Gastrocnemius medialis (tissue), 4 donors: ENCODE data around the gene MTHFS. TPM values are rescaled to one million over a fixed set of nuclear protein-coding genes. Genes with fewer than 3 reads are reported as not detected.

ENCODE experiments used
- ATAC-seq, 2 donors: fragments of 150-250 bp; one replicate each; pipeline ENCODE4 v1.9.1; 2016
- DNase-seq, 2 donors: peaks; one replicate each; pipeline ENCODE4 v3.0.0-alpha.2; 2019
- H3K27ac ChIP-seq, 4 donors: fragments of 200-600 bp; sonication (generic); 1 replicate in 1 of 4; 2 replicates in 3 of 4; pipeline ENCODE4 v1.5.1; 2016 to 2018; ENCODE audit warnings: mild to moderate bottlenecking in 2 of 4, moderate library complexity in 1 of 4
- H3K27me3 ChIP-seq, 3 donors: fragments of 200-600 bp; sonication (generic) in 2 of 3; 1 replicate in 1 of 3; 2 replicates in 2 of 3; pipeline versions ENCODE4 v1.5.1 to v1.6.0; 2016 to 2019; ENCODE audit warnings: mild to moderate bottlenecking in 1 of 3, moderate library complexity in 1 of 3
- H3K36me3 ChIP-seq, 2 donors: fragments of 200-600 bp; sonication (generic) in 1 of 2; one replicate each; pipeline ENCODE4 v1.5.1; 2017 to 2018
- H3K4me1 ChIP-seq, 2 donors: fragments of 200-600 bp; sonication (generic) in 1 of 2; one replicate each; pipeline ENCODE4 v1.5.1; 2016 to 2017; ENCODE audit warnings: mild to moderate bottlenecking in 2 of 2
- H3K4me3 ChIP-seq, 4 donors: fragments of 200-600 bp; sonication (generic) in 3 of 4; 1 replicate in 1 of 4; 2 replicates in 3 of 4; pipeline ENCODE4 v1.5.1; 2016 to 2019; ENCODE audit warnings: mild to moderate bottlenecking in 2 of 4
- H3K9me3 ChIP-seq, 3 donors: fragments of 200-600 bp; sonication (generic) in 2 of 3; 1 replicate in 1 of 3; 2 replicates in 2 of 3; pipeline ENCODE4 v1.5.1; 2016 to 2019
- POLR2A ChIP-seq, 2 donors: fragments of 450-650 bp; IDR thresholded peaks; one replicate each; pipeline ENCODE4 v1.6.1; 2017; ENCODE audit warnings: antibody characterized with exemption in 2 of 2, mild to moderate bottlenecking in 2 of 2, moderate library complexity in 2 of 2
- in situ Hi-C, 4 donors: fragments of 200-750 bp; cut with MboI; loops; one replicate each; pipeline versions ENCODE4 v1.15.0 to v1.8.0; 2017; ENCODE audit warnings: low sequenced_read_pairs in 4 of 4
- intact Hi-C: fragments of 100-400 bp; cut with DNase I; formaldehyde crosslinking; loops from one replicate; pipeline ENCODE4 v1.15.1; 2023; ENCODE audit warnings: low total_unique reads
- total RNA-seq, 4 donors: library from RNA; depleted of rRNA; stranded (reverse); fragments of >200 nt; gene quantifications; one replicate each; pipeline versions ENCODE4 v1.1.0 to v1.2.3, GENCODE V29; 2016
- TF ChIP-seq, protein P1 (sequence below), 5 experiments: fragments of 450-650 bp in 3 of 5; fragments of 200-600 bp in 2 of 5; sonication (generic) in 2 of 5; IDR thresholded peaks in 4 of 5; conservative IDR thresholded peaks in 1 of 5; 1 replicate in 4 of 5; 2 replicates in 1 of 5; pipeline ENCODE4 v1.5.1; 2016 to 2019; ENCODE audit warnings: antibody characterized with exemption in 5 of 5, mild to moderate bottlenecking in 3 of 5, moderate library complexity in 3 of 5

Gene MTHFS
- total RNA-seq, 4 donors from 2014 or later = 7.0 to 16.7 (median 14.6) TPM

DNA sequence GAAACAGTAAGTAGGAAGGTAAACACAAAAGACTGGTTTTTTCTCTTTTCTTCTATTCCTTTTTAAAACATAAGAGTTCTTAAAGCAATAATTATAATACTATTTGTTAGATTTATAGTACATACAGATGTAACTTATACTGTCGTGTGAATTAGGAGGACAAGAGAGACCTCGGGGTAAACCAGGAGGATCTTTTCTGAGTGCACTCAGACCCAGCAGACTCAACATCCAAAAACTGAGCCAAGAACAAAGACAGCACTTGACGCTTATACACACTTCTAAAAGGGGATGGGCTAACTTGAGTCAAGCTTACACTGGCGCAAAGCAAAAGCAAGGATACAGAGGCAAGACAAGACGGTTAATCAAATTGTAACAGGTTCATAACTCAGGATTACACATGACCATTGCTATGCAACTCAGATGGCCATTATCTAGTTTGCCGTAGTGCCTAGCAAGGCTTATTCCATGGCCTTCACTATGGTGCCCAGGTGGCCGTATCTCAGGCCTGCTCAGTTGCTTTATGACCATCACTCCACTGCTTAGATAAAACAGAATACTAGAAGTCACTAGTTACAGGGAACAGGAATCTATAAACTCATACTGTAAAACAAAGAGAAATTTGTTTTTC, 18.6 kb downstream of the MTHFS start:
- Histone ChIP-seq H3K27ac (no peak overlapping the region), H3K9me3 (no peaks in the 10 kb centered on the region), H3K36me3 (peaks cover 3 to 11% of the 10 kb centered on the region in 2 donors), H3K4me3 (no peak overlapping the region), H3K4me1 (no peaks in the 10 kb centered on the region), H3K27me3 (no peaks in the 10 kb centered on the region)
- ATAC-seq (no peak), DNase-seq (no peak)
- intact Hi-C loops (no loop called here), in situ Hi-C loops (no loop called here)
- TF ChIP-seq, protein P1, sequence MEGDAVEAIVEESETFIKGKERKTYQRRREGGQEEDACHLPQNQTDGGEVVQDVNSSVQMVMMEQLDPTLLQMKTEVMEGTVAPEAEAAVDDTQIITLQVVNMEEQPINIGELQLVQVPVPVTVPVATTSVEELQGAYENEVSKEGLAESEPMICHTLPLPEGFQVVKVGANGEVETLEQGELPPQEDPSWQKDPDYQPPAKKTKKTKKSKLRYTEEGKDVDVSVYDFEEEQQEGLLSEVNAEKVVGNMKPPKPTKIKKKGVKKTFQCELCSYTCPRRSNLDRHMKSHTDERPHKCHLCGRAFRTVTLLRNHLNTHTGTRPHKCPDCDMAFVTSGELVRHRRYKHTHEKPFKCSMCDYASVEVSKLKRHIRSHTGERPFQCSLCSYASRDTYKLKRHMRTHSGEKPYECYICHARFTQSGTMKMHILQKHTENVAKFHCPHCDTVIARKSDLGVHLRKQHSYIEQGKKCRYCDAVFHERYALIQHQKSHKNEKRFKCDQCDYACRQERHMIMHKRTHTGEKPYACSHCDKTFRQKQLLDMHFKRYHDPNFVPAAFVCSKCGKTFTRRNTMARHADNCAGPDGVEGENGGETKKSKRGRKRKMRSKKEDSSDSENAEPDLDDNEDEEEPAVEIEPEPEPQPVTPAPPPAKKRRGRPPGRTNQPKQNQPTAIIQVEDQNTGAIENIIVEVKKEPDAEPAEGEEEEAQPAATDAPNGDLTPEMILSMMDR (IDR thresholded peaks at IDR 0.05 in 4 of 5, conservative IDR thresholded peaks at IDR 0.05 in 1 of 5) = no peak
- no peak for TF ChIP-seq POLR2A (IDR thresholded peaks at IDR 0.05)

DNA sequence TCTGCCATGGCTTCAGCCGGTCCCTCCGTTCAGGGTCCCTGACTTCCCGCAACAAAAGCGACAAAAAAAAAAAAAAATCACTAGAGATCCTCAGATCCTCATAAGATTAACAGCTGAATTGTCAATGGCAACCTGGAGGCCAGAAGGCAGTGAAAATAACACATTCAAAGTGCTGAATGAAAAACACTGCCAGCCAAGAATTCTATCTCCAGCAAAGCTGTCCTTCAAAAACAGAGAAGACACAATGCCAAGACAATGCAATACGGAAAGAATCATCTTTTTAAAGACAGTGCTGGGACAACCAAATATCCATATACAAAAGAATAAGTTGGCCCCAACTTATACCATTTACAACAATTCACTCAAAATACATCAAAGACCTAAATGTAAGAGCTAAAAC, 21.6 kb downstream of the MTHFS start:
- Histone ChIP-seq H3K4me1 (no peaks in the 10 kb centered on the region), H3K36me3 (peaks cover 0 to 3% of the 10 kb centered on the region in 2 donors), H3K27ac (no peak overlapping the region), H3K27me3 (no peaks in the 10 kb centered on the region), H3K4me3 (no peak overlapping the region), H3K9me3 (no peaks in the 10 kb centered on the region)
- in situ Hi-C loops (no loop called here), intact Hi-C loops (no loop called here)
- no peak for ATAC-seq
- TF ChIP-seq, protein P1 (IDR thresholded peaks at IDR 0.05 in 4 of 5, conservative IDR thresholded peaks at IDR 0.05 in 1 of 5) = no peak
- no peak for TF ChIP-seq POLR2A (IDR thresholded peaks at IDR 0.05)
- no peak for DNase-seq

DNA sequence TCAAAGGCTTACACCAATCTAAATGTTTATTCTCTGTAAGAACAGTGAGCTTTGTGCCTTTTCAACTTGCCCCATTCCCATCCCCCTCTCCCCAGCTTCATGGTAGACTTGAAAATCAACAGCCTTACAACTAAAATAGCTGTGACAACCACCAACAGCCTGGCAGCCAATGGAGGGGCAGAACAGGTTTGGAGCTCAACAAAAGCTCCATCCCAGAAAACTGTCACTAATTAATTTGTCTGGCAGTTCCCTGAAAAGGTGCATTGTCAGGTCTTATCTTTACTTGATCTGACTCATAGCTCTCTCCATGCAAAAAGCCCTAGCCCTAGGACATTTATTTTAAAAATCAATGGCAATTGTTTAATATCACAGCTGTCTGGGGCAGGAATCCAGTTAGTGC, 22.6 kb downstream of the MTHFS start:
- H3K9me3 ChIP-seq = no peaks in the 10 kb centered on the region
- no peak for TF ChIP-seq POLR2A (IDR thresholded peaks at IDR 0.05)
- TF ChIP-seq, protein P1 (IDR thresholded peaks at IDR 0.05 in 4 of 5, conservative IDR thresholded peaks at IDR 0.05 in 1 of 5) = no peak
- peaks cover 0 to 3% of the 10 kb centered on the region in 2 donors for H3K36me3 ChIP-seq

DNA sequence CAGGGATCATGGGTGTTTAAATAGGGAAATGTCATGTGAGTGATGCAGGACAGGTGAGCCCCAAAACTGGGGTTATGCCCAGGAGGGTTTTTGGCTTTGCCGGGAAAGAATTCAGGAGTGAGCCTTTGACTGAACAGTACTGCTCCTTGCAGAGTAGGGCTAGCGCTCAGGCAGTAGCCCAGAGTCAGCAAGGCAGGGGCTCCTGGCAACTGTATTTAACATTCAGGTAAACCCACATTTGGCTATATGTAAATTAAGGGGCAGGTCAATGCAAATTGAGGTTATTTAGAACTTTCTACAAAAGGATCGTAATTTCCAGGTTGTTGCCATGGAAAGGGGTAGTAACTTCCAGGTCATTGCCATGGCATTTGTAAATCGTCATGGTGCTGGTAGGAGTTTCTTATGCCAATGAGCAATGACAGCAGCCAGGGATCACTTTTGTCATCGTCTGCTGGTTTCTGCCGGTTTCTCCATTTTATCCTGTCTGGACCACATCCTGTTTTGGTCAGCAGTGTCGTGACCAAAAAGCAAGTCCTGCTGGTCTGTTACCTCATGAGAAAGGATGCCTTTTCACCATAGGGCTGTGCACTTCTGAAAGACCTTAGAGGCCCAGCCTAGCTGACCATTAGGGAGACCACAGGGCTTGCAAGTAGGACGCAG, 24.3 kb downstream of the MTHFS start:
- no peaks in the 10 kb centered on the region for H3K27me3 ChIP-seq
- no peak overlapping the region for H3K27ac ChIP-seq
- no peaks in the 10 kb centered on the region for H3K9me3 ChIP-seq
- no peak for TF ChIP-seq POLR2A (IDR thresholded peaks at IDR 0.05)
- TF ChIP-seq, protein P1 (IDR thresholded peaks at IDR 0.05 in 4 of 5, conservative IDR thresholded peaks at IDR 0.05 in 1 of 5) = no peak
- no peak for DNase-seq
- no peak overlapping the region for H3K4me3 ChIP-seq
- in situ Hi-C loops (no loop called here), intact Hi-C loops (no loop called here)
- H3K4me1 ChIP-seq = no peaks in the 10 kb centered on the region
- H3K36me3 ChIP-seq = peaks cover 0 to 3% of the 10 kb centered on the region in 2 donors
- ATAC-seq = no peak

More for the DNA sequence above, 22.6 kb downstream of the MTHFS start:
- no peak overlapping the region for H3K27ac ChIP-seq
- H3K4me1 ChIP-seq = no peaks in the 10 kb centered on the region
- DNase-seq = no peak
- no peak for ATAC-seq
- no peak overlapping the region for H3K4me3 ChIP-seq
- in situ Hi-C loops = no loop called here
- intact Hi-C loops = no loop called here
- no peaks in the 10 kb centered on the region for H3K27me3 ChIP-seq
